ENCODE results near the gene GPR142.

The GPR142 gene

GRCh38 chr17:74367206-74367605 is at the start of gene GPR142:
Gene GPR142 (plus strand): TSS chr17:74367506. CDS start chr17:74369541, 2,035 bp downstream.
- no peak for DNase-seq

DNA sequence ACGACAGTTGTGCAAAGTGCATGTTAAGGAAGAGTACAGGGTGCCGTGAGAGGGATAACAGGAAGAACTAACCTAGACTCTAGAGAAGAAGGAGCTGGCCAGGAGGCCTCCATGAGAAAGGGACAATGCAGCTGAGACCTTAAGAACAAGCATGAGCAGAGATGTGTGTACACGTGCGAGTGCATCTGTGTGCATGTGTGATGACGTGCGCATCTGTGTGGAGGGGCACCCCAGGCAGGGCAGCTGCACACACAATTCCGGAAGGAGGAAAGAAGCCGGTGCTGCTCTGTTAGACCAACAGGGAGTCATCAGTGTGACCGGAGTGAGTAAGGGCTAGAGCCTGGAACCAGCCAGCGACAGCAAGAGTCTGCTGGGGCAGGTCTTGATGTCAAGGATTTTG is 48.9 kb upstream of the GPR142 start:
- DNase-seq, result no peak
- no peak for ATAC-seq

More at GRCh38 chr17:74367206-74367605, at the start of gene GPR142:
- ATAC-seq, result no peak

GRCh38 chr17:74324521-74324920 is 42.8 kb upstream of the GPR142 start:
- no peak for DNase-seq
- ATAC-seq, result no peak

GRCh38 chr17:74325376-74325742 is 41.9 kb upstream of the GPR142 start:
- ATAC-seq, result no peak
- no peak for DNase-seq

DNA sequence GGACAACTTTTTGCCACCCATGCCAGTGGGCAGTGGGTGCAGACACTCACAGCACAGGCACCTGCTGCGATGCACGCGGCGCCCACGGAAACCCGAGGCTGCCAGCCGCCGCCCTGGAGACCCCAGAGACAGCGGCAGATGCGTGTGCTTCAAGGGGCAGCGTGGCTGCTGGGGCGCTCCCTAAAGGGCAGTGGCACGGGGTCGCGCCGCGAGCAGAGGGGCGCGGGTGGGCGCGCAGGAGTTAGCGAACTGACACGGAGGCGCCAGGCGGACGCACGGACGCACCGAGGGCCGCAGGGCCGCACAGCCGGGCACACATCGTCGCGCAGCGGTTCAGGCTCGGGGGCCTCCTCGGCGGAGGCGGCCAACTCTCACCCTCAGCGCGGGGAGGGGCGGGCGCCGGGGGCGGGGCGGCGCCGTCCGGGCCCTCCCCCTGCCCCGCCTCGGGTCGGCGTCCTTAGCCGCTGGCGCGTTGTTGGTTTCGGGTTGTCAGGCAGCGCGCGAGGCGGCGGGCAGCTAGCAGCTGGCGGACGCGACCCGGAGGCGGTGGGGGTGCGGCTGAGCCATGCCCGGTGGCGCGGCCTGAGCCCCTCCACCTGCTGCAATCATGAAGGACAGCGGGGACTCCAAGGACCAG is 41.4 kb upstream of the GPR142 start, which contains the start of gene KIF19:
Gene KIF19 (plus strand): TSS at position 484 of the 637 bp plus-strand sequence. CDS start 124 bp downstream, at position 608.
- peak; percentile 74 for DNase-seq
- ATAC-seq, result peak; percentile 87

GRCh38 chr17:74326506-74326905 is 40.8 kb upstream of the GPR142 start:
- ATAC-seq (no peak), DNase-seq (no peak)

- DNase-seq (no peak), ATAC-seq (no peak)
Observed at GRCh38 chr17:74328487-74328886, 38.8 kb upstream of the GPR142 start.

DNA sequence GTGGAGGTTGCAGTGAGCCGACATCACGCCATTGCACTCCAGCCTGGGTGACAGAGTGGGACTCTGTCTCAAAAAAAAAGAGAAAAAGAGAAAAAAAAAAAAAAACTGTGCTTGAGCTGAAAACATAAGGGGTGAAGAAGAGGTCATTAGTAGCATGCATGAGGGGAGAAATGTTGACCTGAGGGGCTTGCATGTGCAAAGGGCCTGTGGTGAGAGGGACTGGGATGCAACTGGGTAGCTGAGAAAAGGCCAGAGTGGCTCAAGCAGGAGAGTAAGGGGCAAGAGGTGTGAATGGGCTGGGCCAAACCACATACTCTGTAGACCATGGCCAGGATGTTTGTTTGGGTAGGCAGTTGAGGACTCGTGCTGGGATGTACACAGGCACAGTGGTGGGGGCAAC is 37.9 kb upstream of the GPR142 start:
- DNase-seq, result no peak
- ATAC-seq, result no peak

DNA sequence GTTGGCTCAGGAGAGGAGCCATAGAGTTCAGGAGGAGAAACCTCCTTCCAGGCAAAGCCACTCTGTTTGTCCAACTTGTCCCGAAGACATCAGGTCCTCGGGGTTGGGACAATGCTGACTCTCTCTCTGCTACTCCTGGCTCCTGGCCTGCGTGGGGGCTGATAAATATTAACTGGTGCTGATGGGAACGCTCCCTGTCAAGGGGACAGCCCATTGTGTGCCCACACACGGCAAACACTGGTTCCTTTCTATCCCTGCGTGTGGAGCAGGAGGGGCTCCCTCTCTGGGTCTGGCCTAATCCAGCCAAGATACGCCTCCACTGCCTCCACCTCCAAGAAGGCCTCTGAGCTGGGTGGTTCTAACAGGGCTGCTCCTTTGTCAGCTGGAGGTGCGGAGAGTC is 36.9 kb upstream of the GPR142 start:
- DNase-seq (no peak), ATAC-seq (no peak)

DNA sequence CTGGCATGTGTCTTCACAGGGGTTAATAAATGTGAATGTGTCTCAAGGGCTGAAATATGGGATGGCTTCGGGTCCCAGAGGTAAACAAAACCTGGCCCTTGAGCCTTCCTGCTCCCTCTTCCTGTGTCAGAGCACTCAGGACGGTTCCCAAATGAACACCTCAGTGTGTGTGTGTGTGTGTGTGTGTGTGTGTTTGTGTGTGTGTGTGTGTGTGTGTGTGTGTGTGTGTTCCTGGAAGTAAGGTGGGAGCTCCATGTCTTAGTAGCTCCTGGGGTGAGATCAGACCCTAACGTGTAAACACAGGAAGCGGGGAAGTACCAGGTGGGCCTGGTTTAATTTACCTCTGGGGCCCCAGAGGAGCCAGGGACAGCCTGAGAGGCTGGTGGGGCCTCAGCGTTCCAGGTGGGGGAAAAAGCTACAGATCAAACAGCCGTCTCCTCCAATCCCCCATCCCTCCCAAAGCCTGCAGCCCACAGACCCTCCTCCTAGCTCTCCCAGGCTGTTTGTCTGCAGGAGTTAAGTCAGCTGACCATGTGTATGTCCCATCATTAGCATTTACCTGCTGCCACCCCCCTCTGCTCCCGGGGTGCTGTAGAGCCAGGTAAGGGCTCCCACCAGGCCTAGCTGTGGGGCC is 35.2 kb upstream of the GPR142 start:
- ATAC-seq (no peak), DNase-seq (no peak)

DNA sequence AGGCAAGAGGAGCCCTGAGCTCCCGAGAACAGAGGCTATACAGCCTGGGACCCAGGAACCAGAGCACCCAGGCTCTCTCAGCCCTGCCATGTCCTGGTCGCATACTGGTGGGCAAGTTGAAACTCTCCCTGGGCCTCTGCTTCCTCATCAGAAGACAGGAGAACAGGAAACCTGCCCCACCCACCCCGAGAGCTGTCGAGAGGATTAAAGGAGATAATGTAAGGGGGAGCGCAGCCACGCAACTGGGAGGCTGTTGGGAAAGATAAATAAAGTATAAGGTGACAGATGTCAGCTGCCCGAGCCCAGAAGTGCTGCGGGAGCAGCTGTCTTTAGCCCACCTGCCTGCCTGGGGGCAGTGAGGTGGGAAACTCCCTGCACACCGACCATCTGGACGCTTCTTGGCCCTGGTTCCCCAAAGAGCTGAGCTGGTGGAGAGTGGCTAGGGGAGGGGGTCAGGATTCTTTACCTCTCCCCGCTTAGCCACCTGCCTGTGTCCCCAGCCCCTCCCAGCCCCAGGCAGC is 34.5 kb upstream of the GPR142 start:
- ATAC-seq (no peak), DNase-seq (no peak)

DNA sequence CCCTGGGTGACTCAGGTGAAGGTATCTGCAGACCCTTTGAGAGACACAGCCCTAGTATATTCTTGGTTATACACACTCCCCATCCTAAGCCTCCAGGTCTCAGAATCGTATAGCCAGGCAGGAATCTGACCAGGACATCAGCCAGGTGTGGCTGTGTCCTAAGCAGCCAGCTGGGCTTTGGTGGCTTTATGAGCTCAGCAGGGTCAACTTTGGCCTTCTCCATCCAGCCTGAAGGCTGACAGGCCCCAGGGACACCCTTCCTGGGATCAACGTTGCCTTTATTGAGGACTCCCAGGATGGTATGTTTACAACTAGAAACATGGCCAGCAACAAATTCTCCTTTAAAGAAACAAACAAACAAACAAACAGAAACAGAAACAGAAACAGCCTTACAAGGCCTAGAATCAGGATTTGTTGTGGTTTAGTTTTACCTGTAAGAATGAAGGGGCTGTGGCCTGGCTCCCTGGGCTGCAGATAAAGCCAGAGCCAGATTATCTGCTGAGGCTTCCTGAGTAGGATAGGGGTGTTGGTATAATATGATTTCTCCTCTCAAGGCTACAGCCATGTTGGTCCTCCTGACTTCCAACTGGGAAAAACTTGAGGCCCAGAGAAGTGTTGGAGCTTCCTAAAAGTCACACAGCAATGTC is 32.8 kb upstream of the GPR142 start:
- DNase-seq (no peak), ATAC-seq (no peak)

- ATAC-seq, result no peak
- no peak for DNase-seq
Observed at GRCh38 chr17:74335529-74336062, 31.7 kb upstream of the GPR142 start.

DNA sequence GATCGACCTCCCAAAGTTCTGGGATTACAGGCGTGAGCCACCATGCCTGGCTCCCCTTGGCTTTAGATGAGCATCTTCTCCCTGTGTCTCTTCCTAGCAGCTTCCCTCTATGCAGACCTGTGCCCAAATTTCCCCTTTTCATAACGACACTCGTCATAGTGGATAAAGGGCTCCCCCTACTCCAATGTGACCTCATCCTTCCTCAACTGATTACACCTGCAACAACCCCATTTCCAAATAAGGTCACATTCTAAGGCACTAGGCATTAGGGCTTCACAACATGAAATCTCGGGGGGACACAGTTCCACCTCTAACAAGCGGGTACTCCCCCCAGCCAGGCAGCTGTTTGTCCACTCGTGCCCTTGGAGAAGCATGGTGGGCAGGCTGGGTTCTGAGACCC is 31.0 kb upstream of the GPR142 start:
- DNase-seq, result no peak
- no peak for ATAC-seq

DNA sequence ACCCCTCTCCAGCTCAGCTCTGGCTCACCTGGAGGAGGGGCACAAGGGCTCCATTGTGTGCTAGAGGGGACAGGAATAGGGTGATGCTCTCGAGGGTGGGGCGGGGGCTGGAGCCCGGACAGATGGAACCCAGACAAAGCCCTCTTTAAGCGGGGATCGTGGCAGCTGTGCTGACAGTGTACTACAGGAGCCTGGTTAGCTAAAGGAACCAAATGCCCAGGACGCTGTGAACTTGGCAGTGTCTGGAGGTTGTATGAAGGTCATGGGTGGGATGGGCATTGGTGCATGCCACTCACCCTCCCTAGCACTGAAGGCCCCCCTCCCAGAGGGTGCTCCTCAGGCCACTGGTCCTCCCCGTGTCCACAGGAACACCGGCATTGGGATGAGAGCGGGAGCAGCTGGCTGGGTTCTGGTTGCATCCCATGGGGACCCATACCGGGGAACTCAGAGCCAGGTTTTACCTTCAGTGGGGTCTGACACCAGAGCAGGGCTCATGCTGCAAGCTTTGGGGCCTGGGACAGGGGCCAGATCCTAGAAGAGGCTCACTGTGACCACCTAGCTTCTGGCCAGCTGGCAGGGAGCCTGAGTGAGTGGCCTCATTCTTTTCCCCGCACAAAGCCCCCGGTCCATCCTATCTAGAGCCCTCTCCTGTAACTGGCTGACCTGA is 29.3 kb upstream of the GPR142 start:
- ATAC-seq (no peak), DNase-seq (no peak)

DNA sequence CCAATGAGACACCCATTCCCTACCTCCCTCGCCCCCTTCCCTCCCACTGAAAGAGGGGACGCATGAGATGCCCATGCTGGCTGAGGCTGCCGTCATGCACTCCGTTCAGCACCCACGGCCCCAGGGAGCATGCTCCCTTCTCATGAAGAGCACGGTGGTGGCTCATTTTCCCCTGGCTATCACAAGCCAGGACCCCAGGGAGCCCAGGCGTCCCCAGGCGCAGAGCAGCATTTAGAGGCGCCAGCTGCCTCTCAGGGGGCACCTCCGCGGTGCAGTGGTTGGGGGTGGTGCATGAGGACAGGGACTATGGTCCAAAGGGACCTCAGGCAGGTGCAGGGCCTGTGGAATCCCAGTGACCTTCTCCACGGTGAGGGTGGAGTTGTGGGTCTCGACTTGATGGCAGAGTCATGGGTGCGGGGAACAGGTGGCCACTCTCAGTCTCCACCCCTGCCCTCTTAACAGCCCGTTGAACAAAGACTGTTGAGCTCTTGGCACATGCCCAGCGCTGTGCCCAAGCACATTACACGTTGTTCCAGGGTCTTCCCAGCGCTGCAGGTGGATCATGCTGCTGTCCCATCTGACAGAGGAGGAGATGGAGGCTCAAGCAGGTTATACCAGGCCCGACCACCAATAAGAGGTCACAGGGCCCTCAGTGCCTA is 27.6 kb upstream of the GPR142 start:
- ATAC-seq (no peak), DNase-seq (no peak)

DNA sequence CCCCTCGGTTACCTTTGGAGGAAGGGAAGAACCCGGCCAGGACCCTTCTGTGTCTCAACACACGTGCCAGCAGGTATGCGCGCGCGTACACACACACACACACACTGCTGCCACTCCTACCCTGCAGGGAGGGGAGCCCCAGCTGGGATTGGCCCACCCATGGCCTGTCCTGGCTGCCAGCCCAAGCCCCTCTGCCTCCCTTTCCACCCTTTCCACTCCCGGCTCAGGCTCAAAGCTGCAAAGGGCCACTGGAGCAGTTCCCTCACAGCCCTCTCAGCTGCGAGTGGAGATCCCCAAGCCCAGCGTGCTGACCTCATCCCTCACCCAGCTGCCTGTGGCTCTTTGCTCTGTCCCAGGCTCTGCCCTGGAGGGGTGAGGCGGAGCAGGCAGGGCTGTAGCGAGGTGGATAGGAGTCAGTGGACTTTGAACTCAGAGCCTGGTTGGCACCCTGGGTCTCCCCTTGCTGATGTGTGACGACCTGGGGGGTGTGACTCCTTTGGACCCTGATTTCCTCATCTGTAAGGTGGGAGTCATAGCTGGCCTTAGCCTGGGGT is 26.8 kb upstream of the GPR142 start:
- no peak for DNase-seq
- ATAC-seq, result no peak

- DNase-seq (no peak), ATAC-seq (no peak)
Observed at GRCh38 chr17:74342224-74342623, 25.1 kb upstream of the GPR142 start.

DNA sequence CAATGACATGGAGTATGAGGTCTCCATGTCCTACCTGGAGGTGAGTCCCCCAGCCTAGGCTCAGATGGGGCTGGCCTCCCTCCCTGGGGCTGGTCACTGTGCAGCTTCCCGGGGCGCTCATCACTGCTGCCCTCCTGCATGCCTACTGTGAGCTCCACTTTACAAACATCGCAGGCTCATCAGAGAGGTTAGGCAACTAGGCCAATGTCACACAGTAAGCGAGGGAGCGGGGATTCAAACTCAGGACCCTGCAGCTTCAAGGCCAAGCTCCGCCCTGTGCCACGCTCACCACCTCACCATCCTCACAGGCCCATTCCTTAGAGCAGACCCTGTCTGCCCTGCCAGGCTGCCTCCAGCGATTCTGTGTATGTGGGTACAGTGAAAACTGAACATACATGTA is 24.2 kb upstream of the GPR142 start:
- ATAC-seq (no peak), DNase-seq (no peak)

DNA sequence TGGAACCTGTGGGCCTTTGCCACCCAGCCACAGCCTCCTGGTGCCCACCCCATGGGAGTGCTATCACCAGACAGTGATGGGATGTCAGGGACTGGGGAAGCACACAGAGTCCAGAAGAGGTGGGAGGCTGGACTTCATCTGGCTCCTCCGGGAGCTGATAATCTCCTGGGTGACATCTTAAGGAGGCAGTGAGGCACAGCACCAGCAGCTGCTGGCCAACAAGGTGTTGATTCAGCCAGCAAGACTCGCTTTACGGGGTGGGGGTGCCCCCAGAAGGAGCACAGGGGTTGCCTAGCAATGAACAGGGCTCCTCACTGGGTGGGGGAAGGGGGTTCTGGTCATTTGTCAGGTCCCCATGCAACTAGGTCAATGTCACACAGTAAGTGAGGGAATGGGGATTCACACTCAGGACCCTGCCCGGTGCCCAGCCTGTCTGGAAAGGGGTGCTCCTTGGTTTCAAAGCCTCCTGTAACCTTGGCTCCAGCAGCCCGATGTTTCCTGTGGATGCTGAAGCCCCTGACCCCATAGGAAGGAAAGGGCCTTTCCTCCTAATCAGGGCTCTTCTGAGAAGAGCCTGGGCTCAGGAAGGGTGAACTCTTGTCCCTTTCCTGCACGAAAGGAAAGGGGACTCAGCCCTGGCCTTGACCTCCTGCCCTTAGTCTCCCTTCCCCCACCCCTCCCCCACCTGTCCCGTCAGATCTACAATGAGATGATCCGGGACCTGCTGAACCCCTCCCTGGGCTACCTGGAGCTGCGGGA is 23.6 kb upstream of the GPR142 start:
- ATAC-seq (no peak), DNase-seq (no peak)

DNA sequence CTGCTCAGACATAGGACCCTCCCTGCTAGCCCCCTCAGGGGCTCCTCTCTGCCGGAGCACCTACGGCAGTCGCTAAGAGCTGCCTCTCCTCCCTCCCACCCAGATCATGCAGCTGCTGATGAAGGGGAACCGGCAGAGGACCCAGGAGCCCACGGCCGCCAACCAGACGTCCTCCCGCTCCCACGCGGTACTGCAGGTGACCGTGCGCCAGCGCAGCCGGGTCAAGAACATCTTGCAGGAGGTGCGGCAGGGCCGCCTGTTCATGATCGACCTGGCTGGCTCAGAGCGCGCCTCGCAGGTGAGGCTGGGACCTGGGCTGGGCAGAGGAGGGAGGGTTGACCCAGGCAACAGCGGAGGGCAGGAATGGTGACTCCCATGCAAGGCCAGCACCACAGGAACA is 22.6 kb upstream of the GPR142 start:
- DNase-seq (no peak), ATAC-seq (no peak)

Measured in stimulated activated naive CD8-positive, alpha-beta T cell treated with anti-CD3 and anti-CD28 coated beads, Interleukin-15, Interleukin-2, amounts not matched to agents 100 U/mL and 50 U/mL, for 24 hours (primary cell).